SU-DHL-6 (cell line): ENCODE measurements around the gene CP.

Source experiments
- H2AFZ ChIP-seq: fragments of 200-600 bp; sonication (generic); 2 replicates; pipeline ENCODE4 v1.6.1; 2014; ENCODE audit warnings: low read depth, mild to moderate bottlenecking, moderate library complexity, mixed read lengths, antibody characterized with exemption, low read length; ENCODE audit not compliant: severe bottlenecking
- H3F3A ChIP-seq: fragments of 200-600 bp; shearing (Covaris generic); 2 replicates; pipeline ENCODE4 v1.6.0; 2016; ENCODE audit warnings: antibody characterized with exemption, mild to moderate bottlenecking; ENCODE audit not compliant: insufficient read depth
- H3K27ac ChIP-seq: fragments of 200-600 bp; sonication (generic); 2 replicates; pipeline ENCODE4 v1.5.1; 2016; ENCODE audit warnings: low read depth, mild to moderate bottlenecking, low read length, moderate library complexity, mixed read lengths
- H3K27me3 ChIP-seq: fragments of 200-600 bp; sonication (generic), shearing (Covaris generic); 2 replicates; pipeline ENCODE4 v1.6.0; 2014; ENCODE audit warnings: mild to moderate bottlenecking, low read length
- H3K36me3 ChIP-seq: fragments of 200-600 bp; sonication (generic); 2 replicates; pipeline ENCODE4 v1.6.1; 2014; ENCODE audit warnings: mild to moderate bottlenecking, low read length, mixed read lengths
- H3K4me2 ChIP-seq: fragments of 300-600, 200-600 bp; shearing (Covaris generic), sonication (generic); 2 replicates; pipeline ENCODE4 v1.6.0; 2014; ENCODE audit warnings: low read length, low read depth, mild to moderate bottlenecking; ENCODE audit not compliant: poor library complexity, severe bottlenecking
- H3K4me3 ChIP-seq: fragments of 200-600 bp; sonication (generic); 2 replicates; pipeline ENCODE4 v1.5.1; 2014; ENCODE audit warnings: antibody characterized with exemption, low read length, mild to moderate bottlenecking, mixed read lengths; ENCODE audit not compliant: insufficient read depth, poor library complexity, severe bottlenecking
- H3K79me2 ChIP-seq: fragments of 200-600 bp; sonication (generic); 2 replicates; pipeline ENCODE4 v1.6.1; 2014; ENCODE audit warnings: mild to moderate bottlenecking, low read length, moderate library complexity; ENCODE audit not compliant: insufficient read depth
- H3K9ac ChIP-seq: fragments of 200-600 bp; sonication (generic); 2 replicates; pipeline ENCODE4 v1.7.0; 2014; ENCODE audit warnings: mild to moderate bottlenecking, low read length
- H3K9me2 ChIP-seq: fragments of 200-600 bp; sonication (generic); replicated peaks from 2 replicates; pipeline ENCODE4 v1.6.1; 2014; ENCODE audit warnings: low read length; ENCODE audit not compliant: insufficient read depth
- H3K9me3 ChIP-seq: fragments of 200-600 bp; sonication (generic); 2 replicates; pipeline ENCODE4 v1.6.1; 2014; ENCODE audit warnings: low read length, mixed read lengths; ENCODE audit not compliant: insufficient read depth
- H4K20me1 ChIP-seq: fragments of 200-600 bp; sonication (generic); 2 replicates; pipeline ENCODE4 v1.6.1; 2014; ENCODE audit warnings: low read depth, mild to moderate bottlenecking, antibody characterized with exemption, low read length, moderate library complexity, mixed read lengths
- EZH2phosphoT487 ChIP-seq: fragments of 200-600 bp; sonication (generic), shearing (Covaris generic); conservative IDR thresholded peaks from 2 replicates; pipeline ENCODE4 v1.6.1; 2018; ENCODE audit warnings: mild to moderate bottlenecking, antibody characterized with exemption, low read length, moderate library complexity, mixed read lengths
- TF ChIP-seq, protein P1 (sequence below): fragments of 200-600 bp; sonication (generic); IDR thresholded peaks from one replicate; pipeline ENCODE4 v1.5.1; 2017; ENCODE audit warnings: antibody characterized with exemption, mild to moderate bottlenecking, low read length, moderate library complexity; ENCODE audit not compliant: insufficient read depth, poor library complexity, severe bottlenecking

The CP gene

DNA sequence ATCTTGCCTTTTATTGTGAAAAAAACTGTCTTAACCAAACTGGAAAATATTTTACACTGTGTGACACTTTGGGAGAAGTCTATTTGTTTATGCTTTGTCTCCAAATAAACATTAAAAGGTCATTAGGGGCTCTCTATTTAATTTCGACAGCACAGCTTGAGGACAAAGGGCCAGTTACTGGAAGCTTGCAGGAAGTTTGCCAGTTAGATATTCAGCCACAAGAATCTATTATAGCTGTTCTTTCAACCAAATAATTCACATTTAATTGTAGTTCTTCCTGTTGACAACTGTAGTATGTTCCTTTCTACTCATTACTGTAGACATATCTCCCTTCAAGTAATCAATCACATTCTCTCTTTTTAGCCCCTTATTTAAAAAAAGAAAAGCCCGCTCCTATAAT is 6.1 kb downstream of the CP start:
- Histone ChIP-seq H3K4me2 (no peak overlapping the region), H3K9me2 (no peaks in the 10 kb centered on the region), H3K27me3 (no peaks in the 10 kb centered on the region), H4K20me1 (no peaks in the 10 kb centered on the region), H3K9ac (no peak overlapping the region), H3F3A (no peaks in the 10 kb centered on the region), H3K4me3 (no peak overlapping the region), H3K36me3 (no peaks in the 10 kb centered on the region), H3K79me2 (no peaks in the 10 kb centered on the region), H2AFZ (no peak overlapping the region), H3K27ac (no peak overlapping the region), H3K9me3 (peaks cover 11% of the 10 kb centered on the region; the same call in 1 of the 2 replicates)
- TF ChIP-seq, protein P1, sequence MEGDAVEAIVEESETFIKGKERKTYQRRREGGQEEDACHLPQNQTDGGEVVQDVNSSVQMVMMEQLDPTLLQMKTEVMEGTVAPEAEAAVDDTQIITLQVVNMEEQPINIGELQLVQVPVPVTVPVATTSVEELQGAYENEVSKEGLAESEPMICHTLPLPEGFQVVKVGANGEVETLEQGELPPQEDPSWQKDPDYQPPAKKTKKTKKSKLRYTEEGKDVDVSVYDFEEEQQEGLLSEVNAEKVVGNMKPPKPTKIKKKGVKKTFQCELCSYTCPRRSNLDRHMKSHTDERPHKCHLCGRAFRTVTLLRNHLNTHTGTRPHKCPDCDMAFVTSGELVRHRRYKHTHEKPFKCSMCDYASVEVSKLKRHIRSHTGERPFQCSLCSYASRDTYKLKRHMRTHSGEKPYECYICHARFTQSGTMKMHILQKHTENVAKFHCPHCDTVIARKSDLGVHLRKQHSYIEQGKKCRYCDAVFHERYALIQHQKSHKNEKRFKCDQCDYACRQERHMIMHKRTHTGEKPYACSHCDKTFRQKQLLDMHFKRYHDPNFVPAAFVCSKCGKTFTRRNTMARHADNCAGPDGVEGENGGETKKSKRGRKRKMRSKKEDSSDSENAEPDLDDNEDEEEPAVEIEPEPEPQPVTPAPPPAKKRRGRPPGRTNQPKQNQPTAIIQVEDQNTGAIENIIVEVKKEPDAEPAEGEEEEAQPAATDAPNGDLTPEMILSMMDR, result no peak

DNA sequence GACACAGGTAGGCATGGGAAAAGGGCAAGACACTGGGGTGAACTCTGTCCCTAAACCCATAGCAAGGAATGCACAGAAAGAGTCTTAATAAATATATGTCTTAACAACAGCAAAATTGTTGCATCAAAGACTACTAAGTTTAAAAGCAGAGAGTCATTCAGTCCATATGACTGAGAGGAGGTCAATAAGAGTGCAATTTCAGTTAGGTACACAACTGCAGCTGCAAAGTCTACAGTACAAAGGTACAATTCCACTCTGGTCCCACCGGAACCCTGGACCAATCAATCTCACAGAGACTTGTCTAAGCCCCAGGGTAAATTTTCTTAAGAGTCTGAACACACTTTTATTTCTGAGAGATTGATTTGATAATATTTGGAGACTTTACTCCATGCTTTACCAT is 6.9 kb downstream of the CP start:
- no peak overlapping the region for H3K27ac ChIP-seq

DNA sequence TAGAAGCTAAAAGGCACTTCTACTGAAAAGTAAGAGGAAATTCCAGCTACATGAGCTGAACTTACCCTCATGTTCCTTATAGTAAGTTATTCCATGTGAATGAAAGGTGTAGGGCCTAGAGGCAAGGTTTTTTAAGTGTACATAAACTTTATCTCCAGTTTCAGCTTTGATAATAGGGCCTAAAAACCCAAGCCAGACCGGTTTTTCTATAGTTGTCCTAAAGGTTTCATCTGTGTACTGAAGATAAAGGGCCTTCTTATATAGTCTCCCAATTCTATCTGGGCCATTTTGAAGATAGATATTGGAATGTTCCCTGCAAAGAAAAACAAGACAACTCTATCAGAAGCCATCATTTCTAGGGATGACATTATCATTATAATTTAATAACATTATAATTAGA is 9.2 kb downstream of the CP start:
- Histone ChIP-seq H3F3A (no peaks in the 10 kb centered on the region), H3K9me3 (no peaks in the 10 kb centered on the region), H3K9ac (no peak overlapping the region), H4K20me1 (no peaks in the 10 kb centered on the region), H3K36me3 (no peaks in the 10 kb centered on the region), H3K4me3 (no peak overlapping the region), H2AFZ (no peak overlapping the region), H3K79me2 (no peaks in the 10 kb centered on the region), H3K4me2 (no peak overlapping the region), H3K27me3 (no peaks in the 10 kb centered on the region), H3K27ac (no peak overlapping the region), H3K9me2 (no peaks in the 10 kb centered on the region)
- TF ChIP-seq EZH2phosphoT487, result no peak
- TF ChIP-seq, protein P1, result no peak

More for the DNA sequence above, 6.9 kb downstream of the CP start:
- no peaks in the 10 kb centered on the region for H3F3A ChIP-seq
- no peaks in the 10 kb centered on the region for H4K20me1 ChIP-seq
- no peak overlapping the region for H3K4me3 ChIP-seq
- H2AFZ ChIP-seq, result no peak overlapping the region
- H3K4me2 ChIP-seq, result no peak overlapping the region
- H3K9me3 ChIP-seq, result peaks cover 8% of the 10 kb centered on the region; the same call in 1 of the 2 replicates
- H3K36me3 ChIP-seq, result no peaks in the 10 kb centered on the region
- no peak overlapping the region for H3K9ac ChIP-seq
- no peaks in the 10 kb centered on the region for H3K27me3 ChIP-seq
- no peaks in the 10 kb centered on the region for H3K79me2 ChIP-seq
- no peak for TF ChIP-seq EZH2phosphoT487
- TF ChIP-seq, protein P1, result no peak
- no peaks in the 10 kb centered on the region for H3K9me2 ChIP-seq

DNA sequence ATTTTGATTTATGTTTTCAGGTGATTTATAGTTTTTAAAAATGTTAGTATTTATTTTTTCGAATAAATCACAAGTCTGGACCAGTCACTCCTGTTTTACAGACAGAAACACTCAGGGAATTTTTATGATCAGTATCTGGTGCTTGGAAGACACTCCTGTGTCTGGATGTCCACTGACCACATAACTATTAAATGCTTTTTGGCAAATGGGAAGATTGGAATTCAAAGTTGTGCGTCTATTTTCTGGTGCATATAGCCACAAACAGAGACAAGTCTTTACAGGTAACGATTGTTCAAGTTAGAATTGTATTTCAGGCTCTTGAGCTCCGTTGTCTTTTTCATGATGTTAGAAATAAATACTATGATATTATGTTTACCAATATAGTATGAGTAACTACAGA is 12.2 kb downstream of the CP start:
- Histone ChIP-seq H3K9me3 (no peaks in the 10 kb centered on the region), H4K20me1 (no peaks in the 10 kb centered on the region), H2AFZ (no peak overlapping the region), H3K36me3 (no peaks in the 10 kb centered on the region), H3K9ac (no peak overlapping the region), H3K4me2 (no peak overlapping the region), H3K27me3 (no peaks in the 10 kb centered on the region), H3K27ac (no peak overlapping the region), H3F3A (no peaks in the 10 kb centered on the region), H3K79me2 (no peaks in the 10 kb centered on the region), H3K9me2 (no peaks in the 10 kb centered on the region), H3K4me3 (no peak overlapping the region)
- TF ChIP-seq, protein P1, result no peak
- TF ChIP-seq EZH2phosphoT487, result no peak
